LNCaP clone FGC (cell line): Measurements from ENCODE around the gene SETD5.

Experiments used
- DNase-seq: peaks from one replicate; pipeline ENCODE4 v3.0.0-alpha.2; 2011; ENCODE audit warnings: low read depth
- H3K4me3 ChIP-seq: 2 replicates; pipeline ENCODE4 v1.5.1; 2011; ENCODE audit warnings: mild to moderate bottlenecking, low read depth, low read length, control low read depth
- TF ChIP-seq, protein P1 (sequence below): IDR thresholded peaks from 2 replicates; pipeline ENCODE4 v1.5.1; 2012; ENCODE audit warnings: mild to moderate bottlenecking; ENCODE audit not compliant: control insufficient read depth, insufficient read depth; ENCODE audit errors: extremely low read depth

Gene SETD5

DNA sequence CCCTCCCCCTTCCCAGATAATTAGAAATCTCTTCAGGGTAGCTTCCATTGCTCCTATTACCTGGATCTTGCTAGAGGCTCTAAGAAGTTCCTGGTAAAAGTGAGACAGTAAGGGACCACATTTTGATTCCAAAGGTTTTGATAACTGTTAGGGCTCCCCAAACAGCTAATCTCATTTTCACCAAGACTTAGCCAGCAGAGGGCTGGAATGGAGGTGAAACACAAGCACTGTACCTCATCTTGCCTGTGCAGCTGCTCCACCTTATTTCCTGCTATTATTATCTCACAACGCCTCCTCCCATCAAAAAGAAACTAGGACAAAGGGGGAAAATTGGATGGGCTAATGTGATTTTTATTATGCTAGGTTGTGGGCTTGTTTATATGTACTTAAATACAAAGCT is 7.3 kb downstream of the SETD5 start:
- TF ChIP-seq, protein P1, sequence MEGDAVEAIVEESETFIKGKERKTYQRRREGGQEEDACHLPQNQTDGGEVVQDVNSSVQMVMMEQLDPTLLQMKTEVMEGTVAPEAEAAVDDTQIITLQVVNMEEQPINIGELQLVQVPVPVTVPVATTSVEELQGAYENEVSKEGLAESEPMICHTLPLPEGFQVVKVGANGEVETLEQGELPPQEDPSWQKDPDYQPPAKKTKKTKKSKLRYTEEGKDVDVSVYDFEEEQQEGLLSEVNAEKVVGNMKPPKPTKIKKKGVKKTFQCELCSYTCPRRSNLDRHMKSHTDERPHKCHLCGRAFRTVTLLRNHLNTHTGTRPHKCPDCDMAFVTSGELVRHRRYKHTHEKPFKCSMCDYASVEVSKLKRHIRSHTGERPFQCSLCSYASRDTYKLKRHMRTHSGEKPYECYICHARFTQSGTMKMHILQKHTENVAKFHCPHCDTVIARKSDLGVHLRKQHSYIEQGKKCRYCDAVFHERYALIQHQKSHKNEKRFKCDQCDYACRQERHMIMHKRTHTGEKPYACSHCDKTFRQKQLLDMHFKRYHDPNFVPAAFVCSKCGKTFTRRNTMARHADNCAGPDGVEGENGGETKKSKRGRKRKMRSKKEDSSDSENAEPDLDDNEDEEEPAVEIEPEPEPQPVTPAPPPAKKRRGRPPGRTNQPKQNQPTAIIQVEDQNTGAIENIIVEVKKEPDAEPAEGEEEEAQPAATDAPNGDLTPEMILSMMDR = no peak
- H3K4me3 ChIP-seq = no peak overlapping the region
- no peak for DNase-seq

DNA sequence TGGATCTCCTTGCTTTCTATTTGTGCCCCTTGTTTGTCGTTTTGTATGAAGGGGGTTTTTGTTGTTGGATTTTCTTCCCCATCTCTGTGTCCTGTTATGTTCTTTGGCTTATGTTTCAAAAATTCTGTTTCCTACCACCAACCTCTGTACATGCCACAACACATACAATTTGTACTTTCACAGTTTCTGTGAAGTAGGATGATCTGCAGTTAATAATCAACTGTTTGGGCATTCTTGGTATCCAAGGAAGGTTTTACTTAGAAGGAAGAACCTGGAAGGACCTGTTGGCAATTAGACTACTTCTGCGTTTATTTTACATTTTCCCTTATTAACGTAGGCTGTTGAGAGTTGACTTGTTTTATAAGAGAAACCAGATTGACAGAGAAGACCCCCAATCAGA is 8.3 kb downstream of the SETD5 start:
- no peak overlapping the region for H3K4me3 ChIP-seq
- no peak for DNase-seq
- TF ChIP-seq, protein P1 = no peak

DNA sequence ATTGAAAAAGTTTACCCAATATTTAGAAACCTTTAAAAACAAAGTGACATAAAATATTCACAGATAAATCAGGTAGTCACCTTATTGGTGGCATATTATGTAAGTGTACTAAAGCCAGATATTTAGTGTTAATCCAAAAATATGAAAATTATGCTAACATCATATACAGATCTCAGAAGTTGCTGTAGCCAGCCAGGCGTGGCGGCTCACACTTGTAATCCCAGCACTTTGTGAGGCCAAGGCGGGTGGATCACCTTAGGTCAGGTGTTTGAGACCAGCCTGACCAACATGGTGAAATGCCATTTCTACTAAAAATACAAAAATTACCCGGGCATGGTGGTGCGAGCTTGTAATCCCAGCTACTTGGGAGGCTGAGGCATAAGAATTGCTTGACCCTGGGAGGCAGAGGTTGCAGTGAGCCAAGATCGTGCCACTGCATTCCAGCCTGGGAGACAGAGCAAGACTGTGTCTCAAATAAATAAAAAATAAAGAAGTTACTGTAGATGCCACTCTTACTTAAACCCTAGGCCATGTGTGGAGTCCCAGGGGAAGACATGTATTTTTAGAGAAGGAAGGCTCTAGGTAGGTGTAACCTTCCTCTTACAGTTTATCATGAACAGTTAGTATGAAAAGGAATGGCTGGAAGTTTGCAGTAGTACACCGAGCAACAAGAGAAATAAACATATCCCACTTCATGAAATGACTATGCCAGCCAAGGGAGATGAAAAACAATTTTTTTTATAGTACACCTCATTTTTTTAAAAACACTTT is 9.6 kb downstream of the SETD5 start:
- no peak for DNase-seq
- TF ChIP-seq, protein P1 = no peak
- no peak overlapping the region for H3K4me3 ChIP-seq

DNA sequence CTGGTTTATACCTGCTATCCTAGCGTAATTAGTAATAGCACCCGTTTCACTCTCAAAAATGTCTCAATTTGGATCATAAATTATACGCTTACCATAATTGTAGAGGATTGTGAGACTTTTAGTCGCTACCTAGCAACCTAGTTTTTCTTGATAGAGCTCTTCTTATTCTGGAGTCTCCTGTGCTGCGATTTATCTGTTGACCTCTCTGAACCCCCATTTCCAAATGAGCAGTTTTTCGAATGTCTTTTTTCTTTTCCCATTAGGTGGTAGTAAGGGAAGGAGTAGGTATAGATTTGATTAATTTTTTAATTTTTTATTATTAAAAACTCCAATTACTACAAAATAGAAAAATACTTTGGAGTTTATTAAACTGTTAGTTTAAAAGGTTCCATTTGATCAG is 10.6 kb downstream of the SETD5 start:
- DNase-seq = no peak
- no peak overlapping the region for H3K4me3 ChIP-seq
- TF ChIP-seq, protein P1 = no peak

DNA sequence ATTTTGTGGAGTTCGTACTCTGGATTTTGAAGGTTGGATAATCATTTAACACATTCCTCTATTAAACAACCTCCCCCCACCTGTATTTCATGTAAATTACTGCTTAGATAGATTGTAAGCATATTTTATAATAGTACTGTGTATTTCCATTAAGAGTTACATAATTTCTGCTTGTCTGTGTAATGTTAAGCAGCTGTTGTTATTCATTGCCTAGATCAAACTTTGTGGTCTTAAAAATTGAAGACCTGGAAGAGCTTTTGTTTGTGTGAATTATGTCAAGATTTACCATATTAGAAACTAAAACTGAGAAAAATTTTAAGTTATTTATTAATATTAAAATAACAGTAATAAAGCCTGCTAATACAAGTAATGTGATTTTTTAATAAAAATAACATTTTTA is 11.1 kb downstream of the SETD5 start:
- no peak for DNase-seq
- TF ChIP-seq, protein P1 = no peak
- H3K4me3 ChIP-seq = no peak overlapping the region

DNA sequence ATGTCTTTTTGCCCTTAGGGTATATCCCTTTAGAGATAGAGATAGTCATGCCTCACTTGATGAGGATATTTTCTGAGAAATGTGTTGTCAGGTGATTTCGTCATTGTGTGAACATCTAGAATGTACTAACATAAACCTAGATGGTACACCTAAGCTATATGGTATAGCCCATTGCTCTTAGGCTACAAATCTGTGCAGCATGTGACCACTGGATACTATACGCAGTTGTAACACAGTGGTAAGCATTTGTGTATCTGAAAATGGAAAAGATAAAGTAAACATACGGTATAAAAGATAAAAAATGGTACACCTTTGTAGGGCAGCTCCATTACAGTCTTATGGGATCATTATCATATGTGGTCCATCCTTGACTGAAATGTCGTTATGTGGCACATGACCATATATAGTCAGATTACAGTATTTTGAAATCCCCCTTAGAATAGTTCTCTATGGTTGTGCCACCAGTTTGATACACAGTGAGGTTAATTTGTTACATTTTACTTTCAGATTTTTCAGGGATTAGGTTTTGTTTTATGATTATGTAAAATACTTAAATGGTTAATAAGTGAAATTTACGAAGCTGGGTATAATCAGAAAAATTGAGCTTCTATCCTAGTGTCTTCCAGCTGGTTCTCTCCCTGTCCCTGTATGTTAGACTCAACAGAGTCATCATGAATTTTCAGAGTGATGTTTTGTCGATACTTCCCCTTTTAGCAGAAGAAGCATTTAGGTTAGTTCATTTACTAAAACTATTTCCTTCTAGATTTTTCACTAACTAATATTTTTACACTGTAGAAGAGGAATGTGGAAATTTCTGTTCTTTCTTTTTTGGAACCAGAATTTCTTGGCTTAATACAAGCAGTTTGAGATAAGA is 12.8 kb downstream of the SETD5 start:
- TF ChIP-seq, protein P1 = no peak
- no peak for DNase-seq
- no peak overlapping the region for H3K4me3 ChIP-seq

DNA sequence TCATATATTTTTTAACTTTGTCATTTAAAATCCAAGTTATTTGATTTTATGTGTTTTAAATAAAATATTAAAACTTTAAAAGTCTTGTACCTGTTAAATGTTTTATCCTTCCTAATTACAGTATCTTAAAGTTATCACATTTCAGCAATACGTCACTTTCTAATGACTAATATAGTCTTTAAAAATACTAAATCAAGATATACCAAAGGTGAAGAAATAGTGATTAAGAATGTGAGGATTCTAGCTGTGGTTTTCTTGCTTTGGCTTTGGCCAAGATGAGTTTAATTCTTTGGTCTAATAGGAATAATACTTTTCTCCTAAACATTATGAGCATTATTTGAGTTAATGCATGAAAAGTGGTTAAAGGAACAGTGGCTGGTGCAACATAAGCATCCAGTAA is 13.9 kb downstream of the SETD5 start:
- H3K4me3 ChIP-seq = no peak overlapping the region
- TF ChIP-seq, protein P1 = no peak
- DNase-seq = no peak
